Central memory CD4-positive, alpha-beta T cell (primary cell): ENCODE data around the gene TMEM203.
A peak's percentile ranks its signal among the peaks of the same experiment; 100 is the strongest.

Experiments used
- DNase-seq: peaks from one replicate; pipeline ENCODE4 v3.0.0; 2022

The TMEM203 gene

DNA sequence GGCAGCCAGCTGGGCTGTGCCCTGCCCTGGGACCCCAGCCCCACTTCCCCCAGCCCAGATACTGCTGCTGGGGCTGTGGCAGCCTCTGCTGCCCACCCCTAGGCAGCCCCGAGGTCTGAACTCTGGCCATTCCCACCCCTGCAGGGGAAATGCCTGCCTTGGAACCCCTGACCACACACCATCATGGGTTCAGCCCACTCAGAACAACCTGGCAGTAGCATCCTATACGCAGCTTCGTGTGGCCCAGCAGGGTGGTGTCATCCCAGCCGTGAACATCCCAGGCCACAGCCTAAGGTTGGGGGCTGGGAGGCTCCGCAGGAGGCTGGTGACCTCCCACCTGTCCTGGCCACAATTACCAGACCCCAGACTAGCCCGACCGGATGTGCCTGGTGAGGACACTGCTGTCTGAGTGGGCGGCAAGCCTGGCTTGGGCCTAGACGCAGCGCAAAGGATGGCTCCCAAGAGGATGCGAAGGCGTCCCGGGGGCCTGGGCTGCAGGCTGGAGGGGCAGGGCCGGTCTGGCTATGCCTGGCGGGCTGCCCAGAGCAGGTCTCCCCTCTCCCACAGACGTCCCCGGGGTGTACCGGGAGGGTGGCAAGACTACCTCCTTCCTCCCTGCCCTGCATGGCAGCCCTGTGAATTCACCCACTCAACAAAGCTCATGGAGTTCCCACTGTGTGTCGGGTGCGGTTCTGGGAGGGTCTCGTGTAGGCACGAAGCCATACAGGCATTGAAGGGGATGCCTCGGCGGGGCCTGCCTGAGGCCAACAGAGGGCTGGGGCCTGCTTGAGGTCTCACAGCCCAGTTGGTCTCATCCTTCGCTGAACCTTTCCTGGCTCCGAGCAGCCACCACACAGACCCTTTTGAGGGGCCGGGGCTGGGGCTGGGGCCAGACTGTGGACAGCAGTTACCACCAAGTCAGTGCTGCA, 23.8 kb upstream of the TMEM203 start:
- DNase-seq = no peak

GRCh38 chr9:137228506-137228967, 23.1 kb upstream of the TMEM203 start:
- DNase-seq = no peak

DNA sequence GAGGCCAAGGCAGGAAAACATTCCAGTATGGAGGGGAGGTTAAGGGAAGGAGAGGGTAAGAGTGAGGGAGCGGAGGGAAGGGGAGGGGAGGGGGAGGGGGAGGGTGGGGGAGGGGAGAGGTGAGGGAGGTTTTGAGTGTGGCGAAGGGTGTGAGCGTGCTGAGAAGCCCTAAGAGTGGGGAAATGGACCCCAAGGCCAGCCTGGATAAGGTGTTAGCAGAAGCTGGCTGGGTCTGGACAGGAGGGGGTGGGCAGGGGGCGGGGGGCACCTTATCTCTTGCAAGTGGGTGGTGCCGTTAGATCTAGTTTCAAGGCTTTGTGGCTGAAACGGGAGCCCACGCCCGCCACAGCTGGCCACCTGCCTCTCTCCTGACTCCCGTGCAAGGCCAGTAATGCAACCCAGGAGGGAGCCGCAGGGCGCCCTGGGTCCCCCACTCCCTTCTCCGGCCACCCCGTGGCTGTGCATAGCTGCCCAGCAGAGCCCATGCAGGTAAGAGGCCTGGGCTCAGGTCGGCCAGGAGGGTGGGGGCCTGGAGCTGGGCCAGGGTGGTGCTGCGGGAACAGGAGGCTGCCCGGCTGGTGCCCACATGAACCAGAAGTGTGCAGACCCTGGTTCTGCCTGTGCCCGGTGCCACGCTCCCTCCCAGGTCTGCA, 22.5 kb upstream of the TMEM203 start:
- DNase-seq = no peak

- peak; percentile 70 for DNase-seq
These were observed 21.8 kb upstream of the TMEM203 start, which contains the start of gene RNF224 for GRCh38 chr9:137227054-137227852. Gene RNF224 (plus strand): TSS chr9:137227502. CDS start chr9:137228336, 834 bp downstream.

DNA sequence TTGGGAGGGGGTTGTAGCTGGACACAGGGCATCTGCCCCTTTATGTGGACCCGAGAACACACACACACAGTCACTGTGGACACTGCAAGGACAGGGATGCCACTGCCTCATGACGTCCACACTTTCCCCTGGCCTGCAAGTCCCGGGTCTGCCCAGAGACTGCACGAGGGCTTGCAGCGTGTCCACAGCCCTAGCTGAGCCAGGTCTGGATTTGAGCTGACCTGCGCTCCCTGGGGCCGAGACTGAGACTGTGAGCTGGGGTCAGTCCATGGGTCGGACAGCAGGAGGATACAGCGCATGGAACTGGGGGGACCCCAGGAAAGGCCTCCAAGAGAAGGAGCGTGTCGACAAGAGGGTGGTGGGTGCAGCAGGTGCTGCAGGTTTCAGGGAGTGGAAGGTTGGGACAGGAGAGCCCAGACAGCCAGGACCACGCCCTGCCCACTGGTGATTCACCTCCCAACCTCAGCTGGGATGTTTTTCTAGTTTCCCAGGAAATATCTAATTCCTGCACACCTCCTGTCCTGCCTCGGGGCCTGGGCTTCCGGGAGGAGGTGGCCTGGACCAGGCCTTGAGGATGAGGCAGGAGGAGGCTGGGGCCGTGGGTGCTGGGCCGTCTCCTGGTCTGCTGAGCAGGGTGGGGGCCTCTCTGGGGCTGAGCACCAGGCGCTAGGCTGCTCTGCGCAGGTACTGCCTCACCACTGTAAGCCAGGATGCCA, 21.0 kb upstream of the TMEM203 start:
- DNase-seq = no peak

DNA sequence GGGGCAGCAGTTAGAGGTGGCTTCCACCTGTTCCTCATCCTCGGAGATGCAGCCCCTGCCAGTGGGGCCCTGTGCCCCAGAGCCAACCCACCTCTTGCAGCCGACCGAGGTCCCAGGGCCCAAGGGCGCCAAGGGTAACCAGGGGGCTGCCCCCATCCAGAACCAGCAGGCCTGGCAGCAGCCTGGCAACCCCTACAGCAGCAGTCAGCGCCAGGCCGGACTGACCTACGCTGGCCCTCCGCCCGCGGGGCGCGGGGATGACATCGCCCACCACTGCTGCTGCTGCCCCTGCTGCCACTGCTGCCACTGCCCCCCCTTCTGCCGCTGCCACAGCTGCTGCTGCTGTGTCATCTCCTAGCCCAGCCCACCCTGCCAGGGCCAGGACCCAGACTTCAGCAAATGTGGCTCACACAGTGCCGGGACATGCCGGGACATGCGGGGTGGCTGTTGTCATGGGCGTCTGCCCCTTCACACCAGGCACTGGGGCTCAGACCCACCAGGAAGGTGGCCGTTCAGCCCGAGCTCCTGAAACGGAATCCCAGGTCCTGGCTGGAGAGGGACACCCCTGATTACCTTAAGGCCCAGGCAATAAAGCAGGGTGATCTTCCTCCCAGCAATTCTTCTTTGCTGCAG, 20.4 kb upstream of the TMEM203 start:
- DNase-seq = no peak

- DNase-seq = no peak
These were observed 19.6 kb upstream of the TMEM203 start, which contains the start of gene CYSRT1 for GRCh38 chr9:137224830-137225694. Gene CYSRT1 (plus strand): TSS chr9:137225174. CDS start chr9:137225622, 448 bp downstream.

DNA sequence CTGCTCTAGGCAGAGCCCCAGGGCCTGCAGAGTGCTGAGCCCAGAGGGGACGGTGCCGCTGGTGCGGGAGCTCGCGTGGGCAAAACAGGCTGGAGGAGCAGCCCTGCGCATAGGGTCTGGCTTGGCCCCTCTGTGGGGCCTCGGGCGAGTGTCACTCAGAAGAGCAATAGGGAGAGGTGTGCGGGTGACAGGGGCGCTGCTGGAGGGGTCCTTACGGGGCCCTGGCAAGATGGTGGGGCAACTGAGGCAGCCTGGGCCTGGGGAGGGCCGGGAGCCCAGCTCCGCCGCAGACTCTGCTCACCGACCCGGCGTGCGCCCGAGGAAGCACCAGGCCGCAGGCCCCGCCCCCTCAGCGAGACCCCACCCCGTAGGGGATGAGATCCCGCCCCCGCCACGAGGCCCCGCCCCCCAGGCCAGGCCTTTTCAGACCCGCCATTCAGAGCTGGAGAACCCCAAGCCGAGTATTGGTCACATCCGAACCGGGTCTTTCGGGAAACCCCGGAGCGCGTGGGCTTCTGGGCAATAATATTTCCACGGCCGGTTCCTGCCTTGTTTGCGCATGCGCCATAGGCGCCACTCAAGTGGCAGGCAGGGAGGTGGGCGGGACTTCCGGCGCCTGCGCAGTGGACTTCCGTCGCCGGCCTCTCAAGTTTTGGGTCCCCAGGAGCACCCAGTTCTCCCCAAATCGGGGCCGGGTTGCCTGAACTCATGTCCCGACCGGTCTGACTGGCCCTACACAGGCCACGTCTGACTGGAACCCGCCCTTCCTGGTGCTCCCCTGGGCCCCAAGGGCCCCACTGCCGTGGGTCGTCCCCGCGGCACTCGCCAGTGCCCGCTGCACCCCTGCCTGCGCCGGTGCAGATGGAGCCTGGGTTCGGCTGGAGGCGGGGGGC, 17.9 kb upstream of the TMEM203 start:
- DNase-seq = peak; percentile 99

DNA sequence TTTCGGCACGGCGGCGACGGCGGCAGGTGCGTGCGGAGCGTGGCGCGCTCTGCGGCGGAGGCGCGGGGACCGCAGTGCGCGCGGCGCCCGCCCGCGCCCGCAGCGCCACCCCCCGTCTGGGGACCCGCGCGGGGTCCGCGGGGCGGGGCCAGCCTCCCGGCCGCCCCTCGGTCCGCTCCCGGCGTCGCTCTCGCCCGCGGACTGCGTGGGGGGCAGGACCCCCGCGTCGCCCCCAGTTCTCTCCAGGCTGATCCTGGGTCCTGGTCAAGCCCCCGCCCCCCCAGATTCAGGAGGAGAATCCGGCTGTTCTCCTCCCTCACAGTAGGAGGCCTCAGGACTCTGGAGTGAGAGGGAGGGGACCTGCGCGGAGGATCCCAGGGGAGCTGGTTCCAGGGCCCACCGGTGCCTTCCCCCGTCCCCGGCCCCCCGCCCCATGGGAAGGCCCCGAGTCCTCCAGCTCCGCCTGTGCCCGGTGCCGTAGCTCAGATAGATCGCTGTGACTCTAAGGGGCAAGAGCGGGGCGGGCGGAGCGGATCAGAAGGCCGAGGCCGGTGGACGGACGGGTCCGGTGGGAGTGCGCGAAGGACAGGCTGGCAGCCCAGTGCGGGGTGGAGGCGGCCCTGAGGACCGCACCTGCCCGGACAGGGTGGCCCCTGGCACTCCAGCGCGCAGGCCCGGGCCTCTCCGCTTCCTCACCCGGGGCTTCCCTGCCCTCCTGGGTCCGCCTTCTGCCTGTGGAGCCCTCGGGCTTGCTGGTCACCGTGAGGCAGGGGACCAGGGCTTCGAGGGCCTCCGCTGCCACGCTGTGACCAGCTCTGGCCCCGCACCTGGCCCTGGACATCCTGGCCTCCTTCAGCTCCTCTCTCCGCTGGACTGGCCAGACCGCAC, 17.0 kb upstream of the TMEM203 start, which contains the start of gene RNF208:
Gene RNF208, minus strand, starts transcription at position 51 of the 888 bp plus-strand sequence. CDS start 1,028 bp downstream, outside the sequence.
- no peak for DNase-seq

DNA sequence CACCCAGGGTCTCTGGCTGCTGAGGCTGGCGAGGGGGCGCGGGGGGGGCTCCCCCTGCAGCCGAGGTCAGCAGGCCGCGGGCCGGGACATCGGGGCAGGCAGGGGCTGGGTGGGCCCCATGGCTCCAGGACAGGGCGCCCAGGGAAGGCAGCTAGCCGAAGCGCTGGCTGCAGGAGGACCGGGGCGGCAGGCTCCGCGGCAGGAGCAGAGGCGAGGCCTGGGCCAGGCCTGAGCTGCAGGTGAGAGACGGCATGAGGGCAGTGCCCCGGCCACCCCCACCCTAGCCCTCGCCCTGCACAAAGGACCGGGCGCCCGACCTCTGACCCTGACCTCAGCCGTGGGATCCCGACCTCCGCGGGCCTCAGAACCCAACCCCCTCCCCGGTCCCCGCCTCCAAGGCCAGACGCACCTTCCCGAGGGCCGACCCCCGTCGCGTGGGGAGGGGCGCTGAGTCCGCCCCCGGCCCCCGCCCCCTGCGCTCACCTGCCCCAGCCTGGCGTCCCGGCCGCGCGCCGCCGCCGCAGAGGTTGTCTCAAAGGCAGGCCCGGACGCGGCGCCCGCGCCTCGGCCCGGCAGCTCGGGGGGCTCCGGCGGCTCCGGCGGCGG, 16.2 kb upstream of the TMEM203 start:
- no peak for DNase-seq

DNA sequence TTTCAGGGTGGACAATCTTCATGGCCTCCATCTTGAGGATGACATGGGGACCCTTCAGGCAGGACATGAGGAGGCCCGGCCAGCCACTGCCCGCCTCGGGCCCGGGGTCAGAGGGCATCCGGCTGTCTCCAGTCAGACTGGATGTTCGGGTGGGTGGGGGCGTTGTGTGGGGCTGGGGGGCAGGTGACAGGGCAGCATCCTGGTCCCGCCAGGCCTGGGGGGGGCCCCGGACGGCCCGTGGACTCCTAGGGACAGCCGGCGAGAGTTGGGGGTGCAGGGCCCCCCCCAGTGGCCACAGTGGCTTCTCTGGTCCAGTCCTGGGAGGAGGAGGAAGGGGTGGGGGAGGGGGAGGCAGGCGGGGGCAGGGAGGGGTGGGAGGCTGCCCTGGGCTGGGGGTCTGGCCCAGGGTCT, 15.7 kb upstream of the TMEM203 start:
- no peak for DNase-seq

- DNase-seq = no peak
These were observed 15.1 kb upstream of the TMEM203 start for GRCh38 chr9:137220317-137221094.

DNA sequence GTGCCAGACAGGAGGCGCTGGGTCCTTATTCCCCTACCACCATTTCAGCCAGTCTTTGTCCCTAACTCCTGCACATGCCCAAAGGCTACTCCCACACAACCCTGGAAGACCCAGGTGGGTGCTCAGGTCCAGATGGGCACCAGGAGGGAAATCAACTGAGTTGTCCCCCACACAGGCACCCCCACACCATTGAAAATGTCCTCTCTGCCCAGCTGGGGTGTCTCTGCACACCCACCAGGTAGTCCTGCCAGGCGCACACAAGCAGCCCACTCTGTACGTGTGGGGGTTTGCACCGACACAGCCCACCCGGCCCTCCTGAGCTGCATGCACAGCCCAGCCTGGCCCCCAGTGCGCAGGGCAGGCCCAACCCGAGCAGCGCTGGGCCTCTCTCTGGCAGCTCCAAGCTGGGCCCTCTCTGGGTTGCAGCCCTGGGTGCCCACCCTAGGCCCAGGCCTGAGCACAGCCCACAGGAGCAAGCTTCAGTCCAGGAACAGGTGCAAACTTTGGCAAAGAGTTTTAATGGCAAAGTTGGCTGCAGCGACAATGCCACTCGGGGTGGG, 14.4 kb upstream of the TMEM203 start:
- no peak for DNase-seq

DNA sequence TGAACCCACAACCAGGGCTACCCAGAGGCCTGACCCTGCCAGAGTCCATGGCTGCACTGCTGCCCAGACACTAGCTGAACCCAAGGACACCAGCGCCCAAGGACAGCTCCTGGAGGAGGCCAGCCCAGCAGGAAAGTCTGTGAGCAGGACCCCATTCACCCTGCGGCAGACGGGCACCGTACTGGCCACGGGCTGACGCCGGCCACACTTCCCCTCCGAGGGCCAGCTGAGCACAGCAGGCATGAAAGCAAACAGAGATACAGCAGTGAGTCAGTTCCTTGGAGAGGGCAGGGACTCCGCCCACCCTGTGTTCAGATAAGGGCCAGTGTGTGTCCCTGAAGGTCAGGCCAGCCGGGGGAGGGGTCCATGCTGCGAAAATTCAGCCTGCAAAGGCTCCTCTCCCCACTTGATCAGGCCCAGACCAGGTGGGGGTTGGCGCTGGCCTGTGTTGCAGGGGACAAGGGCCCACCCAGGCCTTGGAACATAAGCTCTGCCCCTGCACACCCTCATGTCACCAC, 13.4 kb upstream of the TMEM203 start:
- DNase-seq = no peak

DNA sequence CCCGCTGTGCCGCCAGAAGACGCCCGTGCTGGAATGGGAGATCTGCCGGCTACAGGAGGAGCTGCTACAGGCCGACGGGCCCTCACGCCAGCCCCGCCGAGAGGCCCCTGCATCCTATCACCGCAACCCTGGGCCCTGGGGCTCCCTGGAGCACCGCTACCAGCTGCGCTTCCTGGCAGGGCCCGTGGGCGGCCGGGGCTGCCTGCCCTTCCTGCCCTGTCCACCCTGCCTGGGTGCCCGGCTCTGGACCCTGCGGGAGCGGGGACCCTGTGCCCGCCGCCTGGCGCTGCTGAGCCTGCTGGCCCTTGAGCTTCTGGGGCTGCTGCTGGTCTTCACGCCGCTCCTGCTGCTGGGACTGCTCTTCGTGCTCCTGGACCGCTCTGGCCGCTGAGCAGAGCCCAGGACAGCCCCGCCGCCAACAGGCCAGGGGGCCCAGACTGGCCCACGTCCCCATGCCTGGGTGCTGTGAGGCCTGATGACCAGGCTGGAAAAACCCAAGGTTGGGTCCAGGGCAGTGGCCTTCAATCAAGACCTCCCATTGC, 12.8 kb upstream of the TMEM203 start:
- no peak for DNase-seq
